ENCODE measurements around the gene POSTN.
"Not testable (repeated sequence)": the region's sequence is repeated elsewhere in the genome, so short reads cannot be mapped to it uniquely, and the experiment has no call there.

The POSTN gene

DNA sequence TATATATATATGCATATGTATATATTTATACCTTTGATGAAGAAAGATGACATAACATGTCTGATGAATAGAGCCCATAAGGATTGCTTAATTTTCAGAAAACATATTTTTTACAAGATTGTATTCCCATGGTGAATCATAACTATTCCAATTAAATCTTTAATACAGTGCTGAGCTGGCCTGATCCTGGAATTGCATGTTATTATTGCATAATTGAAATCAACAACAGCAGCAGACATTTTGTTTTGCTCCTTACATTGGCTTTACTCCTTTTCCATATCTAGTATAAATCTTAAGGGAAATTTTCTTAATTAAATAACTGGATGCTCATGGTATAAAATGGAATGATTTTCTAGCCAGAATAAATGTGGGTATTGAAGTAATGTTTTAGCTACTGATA is 22.0 kb downstream of the POSTN start:
- H3K4me3 ChIP-seq (ENCODE audit: severe bottlenecking) = no peak overlapping the region
- no peaks in the 10 kb centered on the region for H3K36me3 ChIP-seq (ENCODE audit: low read depth)
- no peak for DNase-seq (ENCODE audit: low spot score)
- H3K4me1 ChIP-seq (ENCODE audit: insufficient read depth, poor library complexity, severe bottlenecking) = no peaks in the 10 kb centered on the region
- TF ChIP-seq CTCF (IDR thresholded peaks at IDR 0.05; ENCODE audit: poor library complexity, severe bottlenecking) = no peak
- no peak overlapping the region for H3K27ac ChIP-seq (ENCODE audit: poor library complexity, severe bottlenecking)
- no peak for ATAC-seq (ENCODE audit: low read depth)
- no peaks in the 10 kb centered on the region for H3K27me3 ChIP-seq (ENCODE audit: insufficient read depth, poor library complexity, severe bottlenecking)
- no peaks in the 10 kb centered on the region for H3K9me3 ChIP-seq (ENCODE audit: severe bottlenecking)

DNA sequence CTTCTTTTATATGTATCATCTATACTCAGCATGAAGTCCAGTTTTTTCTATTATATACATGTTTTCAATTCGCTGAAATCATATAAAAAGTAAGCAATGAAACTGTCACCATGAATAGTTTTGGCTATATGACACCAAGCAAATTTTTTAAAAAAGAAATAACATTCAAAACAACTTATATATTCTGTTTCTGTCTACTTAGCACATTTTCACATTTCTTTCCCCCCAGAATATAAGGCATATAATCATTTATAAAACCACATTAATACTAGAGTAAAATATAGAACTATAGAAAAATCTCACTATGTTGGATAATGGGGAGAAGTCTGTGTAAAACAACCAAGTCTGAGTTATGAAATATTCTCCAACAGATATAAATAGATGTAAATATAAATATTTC is 33.1 kb downstream of the POSTN start:
- no peak for TF ChIP-seq CTCF (IDR thresholded peaks at IDR 0.05; ENCODE audit: poor library complexity, severe bottlenecking)
- no peak for ATAC-seq (ENCODE audit: low read depth)

GRCh38 chr13:37561031-37561430 is 37.5 kb downstream of the POSTN start:
- H3K4me3 ChIP-seq (ENCODE audit: severe bottlenecking) = no peak overlapping the region
- no peaks in the 10 kb centered on the region for H3K27me3 ChIP-seq (ENCODE audit: insufficient read depth, poor library complexity, severe bottlenecking)
- DNase-seq (ENCODE audit: low spot score) (no peak), ATAC-seq (ENCODE audit: low read depth) (no peak)
- no peaks in the 10 kb centered on the region for H3K4me1 ChIP-seq (ENCODE audit: insufficient read depth, poor library complexity, severe bottlenecking)
- H3K36me3 ChIP-seq (ENCODE audit: low read depth) = no peaks in the 10 kb centered on the region
- H3K27ac ChIP-seq (ENCODE audit: poor library complexity, severe bottlenecking) = no peak overlapping the region
- H3K9me3 ChIP-seq (ENCODE audit: severe bottlenecking) = no peaks in the 10 kb centered on the region
- no peak for TF ChIP-seq CTCF (IDR thresholded peaks at IDR 0.05; ENCODE audit: poor library complexity, severe bottlenecking)

More for the DNA sequence above, 33.1 kb downstream of the POSTN start:
- no peaks in the 10 kb centered on the region for H3K9me3 ChIP-seq (ENCODE audit: severe bottlenecking)
- H3K27me3 ChIP-seq (ENCODE audit: insufficient read depth, poor library complexity, severe bottlenecking) = no peaks in the 10 kb centered on the region
- no peaks in the 10 kb centered on the region for H3K36me3 ChIP-seq (ENCODE audit: low read depth)
- DNase-seq (ENCODE audit: low spot score) = no peak
- H3K27ac ChIP-seq (ENCODE audit: poor library complexity, severe bottlenecking) = no peak overlapping the region
- no peaks in the 10 kb centered on the region for H3K4me1 ChIP-seq (ENCODE audit: insufficient read depth, poor library complexity, severe bottlenecking)
- no peak overlapping the region for H3K4me3 ChIP-seq (ENCODE audit: severe bottlenecking)

DNA sequence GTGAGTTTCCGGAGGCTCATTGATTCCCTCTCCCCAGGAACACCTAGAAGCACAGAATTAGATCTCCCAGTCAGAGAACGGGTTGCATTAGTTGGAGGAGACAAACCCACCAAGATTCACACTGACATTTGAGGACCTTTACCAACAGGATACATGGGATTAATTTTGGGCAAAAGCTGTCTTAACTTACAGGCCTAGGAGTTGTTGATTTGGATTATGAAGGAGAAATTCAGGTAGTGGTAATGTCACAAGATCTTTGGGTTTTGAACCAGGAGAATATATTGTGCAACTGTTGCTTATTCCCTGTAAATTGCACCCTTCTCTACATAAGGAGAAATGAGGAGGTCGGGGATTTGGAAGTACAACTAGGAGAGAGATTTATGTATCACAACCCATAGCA is 38.0 kb downstream of the POSTN start:
- ATAC-seq (ENCODE audit: low read depth) = no peak
- Histone ChIP-seq H3K36me3 (ENCODE audit: low read depth) (no peaks in the 10 kb centered on the region), H3K9me3 (ENCODE audit: severe bottlenecking) (no peaks in the 10 kb centered on the region), H3K4me1 (ENCODE audit: insufficient read depth, poor library complexity, severe bottlenecking) (no peaks in the 10 kb centered on the region), H3K4me3 (ENCODE audit: severe bottlenecking) (no peak overlapping the region), H3K27me3 (ENCODE audit: insufficient read depth, poor library complexity, severe bottlenecking) (no peaks in the 10 kb centered on the region), H3K27ac (ENCODE audit: poor library complexity, severe bottlenecking) (no peak overlapping the region)
- no peak for TF ChIP-seq CTCF (IDR thresholded peaks at IDR 0.05; ENCODE audit: poor library complexity, severe bottlenecking)
- no peak for DNase-seq (ENCODE audit: low spot score)

DNA sequence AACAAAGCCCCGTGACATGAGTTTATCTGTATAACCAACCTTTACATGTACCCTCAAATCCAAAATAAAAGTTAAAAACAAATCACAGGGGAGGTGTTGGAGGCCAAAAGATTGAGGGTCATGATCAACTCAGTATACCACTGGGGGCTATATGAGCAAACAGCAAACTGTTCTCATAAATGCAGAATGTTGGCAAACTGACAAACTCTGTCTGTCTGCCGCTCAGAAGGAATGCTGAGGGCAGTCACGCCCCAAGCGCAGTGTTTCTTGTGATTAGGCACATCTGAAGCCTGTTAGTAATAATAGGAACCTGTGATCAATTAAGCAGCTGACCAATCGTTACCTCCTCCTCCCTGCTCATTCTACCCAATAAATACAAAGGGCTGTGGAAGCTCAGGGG is 39.8 kb downstream of the POSTN start:
- not testable (repeated sequence) for H3K27ac ChIP-seq (ENCODE audit: poor library complexity, severe bottlenecking); H3K4me3 ChIP-seq (ENCODE audit: severe bottlenecking); H3K4me1 ChIP-seq (ENCODE audit: insufficient read depth, poor library complexity, severe bottlenecking)

More for the DNA sequence above, 39.8 kb downstream of the POSTN start:
- not testable (repeated sequence) for H3K36me3 ChIP-seq (ENCODE audit: low read depth); H3K27me3 ChIP-seq (ENCODE audit: insufficient read depth, poor library complexity, severe bottlenecking); DNase-seq (ENCODE audit: low spot score); H3K9me3 ChIP-seq (ENCODE audit: severe bottlenecking); ATAC-seq (ENCODE audit: low read depth)
